ENCODE measurements around the gene TMC5. TPM values are rescaled to one million over a fixed set of nuclear protein-coding genes. Genes with fewer than 3 reads are reported as not detected.

TMC5 gene
- total RNA-seq, 2 donors from 2014 or later: 1.3 to 2.2 TPM

DNA sequence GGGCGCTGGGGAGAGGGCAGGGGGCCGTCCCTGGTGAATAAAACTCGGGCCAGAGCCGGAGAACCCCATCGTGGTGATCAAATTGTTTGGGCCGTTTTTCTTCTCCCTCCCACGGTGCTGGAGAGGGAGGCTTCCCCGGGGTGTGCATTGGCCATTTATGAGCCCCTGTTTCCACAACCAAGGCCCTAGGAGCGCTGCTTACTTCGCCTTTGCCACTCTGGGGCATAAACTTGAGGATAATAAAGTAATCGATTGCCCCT is 106.6 kb downstream of the TMC5 start:
- Mint-ChIP-seq H3K4me3 (peak overlapping the region; percentile 99), H3K36me3 (ENCODE audit: low read depth) (peaks cover 2% of the 10 kb centered on the region), H3K4me1 (peaks cover 33% of the 10 kb centered on the region), H3K9me3 (no peaks in the 10 kb centered on the region), H3K27ac (peak overlapping the region; percentile 99), H3K27me3 (ENCODE audit: insufficient read depth) (no peaks in the 10 kb centered on the region)
- no peaks in the 10 kb centered on the region for H3K27me3 ChIP-seq (ENCODE audit: control insufficient read depth, insufficient read depth, low read length, poor library complexity, severe bottlenecking)
- peaks cover 16% of the 10 kb centered on the region for H3K36me3 ChIP-seq (ENCODE audit: control insufficient read depth, insufficient read depth, low read length)
- DNase-seq: no peak
- no peaks in the 10 kb centered on the region for H3K4me1 ChIP-seq (ENCODE audit: control insufficient read depth, insufficient read depth, low read length)
- peak overlapping the region; percentile 76 for H3K9ac ChIP-seq (ENCODE audit: extremely low read depth, low read length, poor library complexity, severe bottlenecking)
- peak overlapping the region; percentile 87 for H3K4me3 ChIP-seq (ENCODE audit: low read length)
- 0% methylated on average over 11 of the region's 11 CpGs for WGBS, 2 experiments (ENCODE audit: insufficient coverage in 1 of 2, insufficient read length in 1 of 2)
- H3K9me3 ChIP-seq (ENCODE audit: control insufficient read depth, low read length): no peaks in the 10 kb centered on the region
- no peak overlapping the region for H3K27ac ChIP-seq (ENCODE audit: low read depth, low read length)
- no peak for TF ChIP-seq CTCF (conservative IDR thresholded peaks at IDR 0.05)

DNA sequence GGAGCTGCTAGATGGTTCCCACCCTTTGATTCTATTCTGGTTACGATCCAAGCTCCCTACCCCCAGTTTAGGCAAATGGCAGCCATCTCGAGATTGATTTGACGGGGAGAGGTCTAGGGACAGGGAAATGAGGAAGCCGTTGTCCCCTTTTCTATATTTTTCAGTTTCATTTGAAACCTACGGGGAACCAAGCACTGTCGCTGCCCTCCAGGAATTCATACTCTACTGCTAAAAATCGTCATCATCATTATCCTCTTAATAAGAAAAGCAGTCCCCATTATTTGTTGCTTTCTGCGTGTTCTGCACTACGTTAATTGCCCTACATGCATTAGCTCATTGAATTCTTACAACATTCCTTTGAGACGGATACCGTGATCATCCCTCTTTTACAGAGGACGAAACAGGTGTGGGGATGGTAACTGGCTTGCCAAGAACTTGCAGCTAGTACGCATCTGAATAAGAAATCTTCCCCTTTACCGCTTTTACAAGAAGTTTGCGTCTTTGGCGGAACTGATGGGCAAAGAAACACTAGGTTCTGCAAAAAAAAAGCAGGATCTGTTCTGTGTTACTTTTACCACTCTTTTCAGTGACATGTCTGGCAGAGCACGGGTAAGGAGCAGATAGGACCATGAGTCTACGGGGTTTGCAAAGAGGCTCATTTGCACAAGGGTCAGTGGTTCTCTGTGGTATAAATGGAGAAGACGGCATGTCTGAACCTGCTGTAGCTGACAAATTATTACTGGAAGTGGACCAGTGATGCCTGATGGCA is 107.1 kb downstream of the TMC5 start:
- Mint-ChIP-seq H3K27ac (peak overlapping the region; percentile 99), H3K27me3 (ENCODE audit: insufficient read depth) (no peaks in the 10 kb centered on the region), H3K36me3 (ENCODE audit: low read depth) (peaks cover 6% of the 10 kb centered on the region), H3K4me3 (peak overlapping the region; percentile 99), H3K4me1 (peaks cover 33% of the 10 kb centered on the region), H3K9me3 (no peaks in the 10 kb centered on the region)
- no peak for TF ChIP-seq CTCF (conservative IDR thresholded peaks at IDR 0.05)
- WGBS, 2 experiments (ENCODE audit: insufficient coverage in 1 of 2, insufficient read length in 1 of 2): 10 to 17% methylated on average over 15 to 19 of the region's 19 CpGs
- H3K27me3 ChIP-seq (ENCODE audit: control insufficient read depth, insufficient read depth, low read length, poor library complexity, severe bottlenecking): no peaks in the 10 kb centered on the region
- no peaks in the 10 kb centered on the region for H3K4me1 ChIP-seq (ENCODE audit: control insufficient read depth, insufficient read depth, low read length)
- DNase-seq: no peak
- H3K36me3 ChIP-seq (ENCODE audit: control insufficient read depth, insufficient read depth, low read length): peaks cover 21% of the 10 kb centered on the region
- no peak overlapping the region for H3K27ac ChIP-seq (ENCODE audit: low read depth, low read length)
- H3K9ac ChIP-seq (ENCODE audit: extremely low read depth, low read length, poor library complexity, severe bottlenecking): peak overlapping the region; percentile 76
- no peaks in the 10 kb centered on the region for H3K9me3 ChIP-seq (ENCODE audit: control insufficient read depth, low read length)
- H3K4me3 ChIP-seq (ENCODE audit: low read length): peak overlapping the region; percentile 87

DNA sequence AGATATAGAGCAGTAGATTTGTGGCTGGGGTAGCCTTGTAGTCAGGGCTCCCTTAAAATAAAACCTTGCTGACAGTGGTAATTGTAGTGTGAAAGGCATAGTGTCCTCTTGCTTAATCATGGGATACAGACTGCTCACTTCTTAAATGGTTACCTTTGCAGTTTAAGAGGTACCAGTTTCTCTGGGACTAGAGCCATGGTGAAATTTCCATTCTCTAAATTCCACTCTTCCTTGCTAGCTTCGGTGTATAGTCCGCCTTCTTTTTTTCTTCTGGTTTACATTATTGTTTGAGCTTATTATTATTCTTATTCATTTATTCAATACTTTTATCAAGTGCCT is 107.7 kb downstream of the TMC5 start:
- no peak for DNase-seq
- Histone ChIP-seq H3K36me3 (ENCODE audit: control insufficient read depth, insufficient read depth, low read length) (peaks cover 26% of the 10 kb centered on the region), H3K27me3 (ENCODE audit: control insufficient read depth, insufficient read depth, low read length, poor library complexity, severe bottlenecking) (no peaks in the 10 kb centered on the region), H3K27ac (ENCODE audit: low read depth, low read length) (no peak overlapping the region), H3K9ac (ENCODE audit: extremely low read depth, low read length, poor library complexity, severe bottlenecking) (peak overlapping the region; percentile 76), H3K4me1 (ENCODE audit: control insufficient read depth, insufficient read depth, low read length) (no peaks in the 10 kb centered on the region), H3K9me3 (ENCODE audit: control insufficient read depth, low read length) (no peaks in the 10 kb centered on the region), H3K4me3 (ENCODE audit: low read length) (peak overlapping the region; percentile 87)
- H3K36me3 Mint-ChIP-seq (ENCODE audit: low read depth): peaks cover 12% of the 10 kb centered on the region
- WGBS, 2 experiments (ENCODE audit: insufficient coverage in 1 of 2, insufficient read length in 1 of 2): no CpG with 5 or more reads among the region's 2 CpGs
- TF ChIP-seq CTCF (conservative IDR thresholded peaks at IDR 0.05): no peak
- no peaks in the 10 kb centered on the region for H3K9me3 Mint-ChIP-seq
- peaks cover 33% of the 10 kb centered on the region for H3K4me1 Mint-ChIP-seq
- H3K27ac Mint-ChIP-seq: peak overlapping the region; percentile 99
- no peaks in the 10 kb centered on the region for H3K27me3 Mint-ChIP-seq (ENCODE audit: insufficient read depth)
- peak overlapping the region; percentile 99 for H3K4me3 Mint-ChIP-seq

Data from endodermal cell (in vitro differentiated cells).